Stimulated activated CD4-positive, alpha-beta T cell treated with anti-CD3 and anti-CD28 coated beads, Interleukin-12 subunit alpha, Interleukin-12 subunit beta, amount 100 ng/mL, for 48 hours (primary cell): ENCODE measurements around the gene JAGN1.
"Not testable (repeated sequence)": the region's sequence is repeated elsewhere in the genome, so short reads cannot be mapped to it uniquely, and the experiment has no call there.

Experiments
- DNase-seq, 3 donors: peaks; one replicate each; pipeline ENCODE4 v3.0.0-alpha.2; 2020; ENCODE audit warnings: low read depth in 2 of 3, low spot score in 1 of 3

JAGN1 gene

GRCh38 chr3:9897408-9898372 lies 7.3 kb downstream of the JAGN1 start:
- DNase-seq = no peak

- DNase-seq = no peak
These were observed 8.2 kb downstream of the JAGN1 start for GRCh38 chr3:9898467-9899241.

- no peak for DNase-seq
These were observed 8.9 kb downstream of the JAGN1 start for GRCh38 chr3:9899289-9899791.

- DNase-seq = not testable (repeated sequence)
These were observed 10.6 kb downstream of the JAGN1 start for GRCh38 chr3:9900965-9901415.

GRCh38 chr3:9901967-9902366 lies 11.6 kb downstream of the JAGN1 start:
- DNase-seq = peak in 1 of 3 donors; percentile 43

- no peak for DNase-seq
These were observed 12.2 kb downstream of the JAGN1 start, which contains the start of gene IL17RE for GRCh38 chr3:9902372-9903237. IL17RE (plus strand) TSS chr3:9902848; CDS start chr3:9902933, 85 bp downstream.

GRCh38 chr3:9903238-9903624 lies 12.8 kb downstream of the JAGN1 start:
- DNase-seq = no peak

GRCh38 chr3:9903904-9904303 lies 13.5 kb downstream of the JAGN1 start:
- DNase-seq = no peak

GRCh38 chr3:9906480-9906879 lies 16.1 kb downstream of the JAGN1 start:
- DNase-seq = no peak

GRCh38 chr3:9908286-9908685 lies 17.9 kb downstream of the JAGN1 start:
- DNase-seq = no peak

- no peak for DNase-seq
These were observed 19.0 kb downstream of the JAGN1 start for GRCh38 chr3:9909221-9910013.

GRCh38 chr3:9911863-9912262 lies 21.5 kb downstream of the JAGN1 start:
- no peak for DNase-seq

GRCh38 chr3:9912294-9912935 lies 22.0 kb downstream of the JAGN1 start:
- DNase-seq = no peak

GRCh38 chr3:9913601-9914000 lies 23.2 kb downstream of the JAGN1 start:
- no peak for DNase-seq

GRCh38 chr3:9914011-9914410 lies 23.6 kb downstream of the JAGN1 start:
- DNase-seq = no peak

GRCh38 chr3:9914559-9915253 lies 24.3 kb downstream of the JAGN1 start:
- no peak for DNase-seq

GRCh38 chr3:9915254-9916141 lies 25.1 kb downstream of the JAGN1 start:
- peak in 1 of 3 donors; percentile 32 for DNase-seq

GRCh38 chr3:9916346-9916733 lies 25.9 kb downstream of the JAGN1 start:
- no peak for DNase-seq
